Inflammatory macrophage (primary cell): ENCODE data around the gene C3orf18.

ENCODE experiments used
- DNase-seq, 2 donors: peaks; one replicate each; pipeline ENCODE4 v3.0.0-alpha.2; 2020 to 2022
- total RNA-seq, 18 experiments: gene quantifications; one replicate each; lab custom pipeline; 2026; ENCODE audit warnings: mixed read lengths in 6 of 18, inconsistent platforms in 2 of 18; lab: John Stamatoyannopoulos, UW

The C3orf18 gene
- total RNA-seq: 0.77 to 14.6 (median 7.0) reads per million in 18 experiments

DNA sequence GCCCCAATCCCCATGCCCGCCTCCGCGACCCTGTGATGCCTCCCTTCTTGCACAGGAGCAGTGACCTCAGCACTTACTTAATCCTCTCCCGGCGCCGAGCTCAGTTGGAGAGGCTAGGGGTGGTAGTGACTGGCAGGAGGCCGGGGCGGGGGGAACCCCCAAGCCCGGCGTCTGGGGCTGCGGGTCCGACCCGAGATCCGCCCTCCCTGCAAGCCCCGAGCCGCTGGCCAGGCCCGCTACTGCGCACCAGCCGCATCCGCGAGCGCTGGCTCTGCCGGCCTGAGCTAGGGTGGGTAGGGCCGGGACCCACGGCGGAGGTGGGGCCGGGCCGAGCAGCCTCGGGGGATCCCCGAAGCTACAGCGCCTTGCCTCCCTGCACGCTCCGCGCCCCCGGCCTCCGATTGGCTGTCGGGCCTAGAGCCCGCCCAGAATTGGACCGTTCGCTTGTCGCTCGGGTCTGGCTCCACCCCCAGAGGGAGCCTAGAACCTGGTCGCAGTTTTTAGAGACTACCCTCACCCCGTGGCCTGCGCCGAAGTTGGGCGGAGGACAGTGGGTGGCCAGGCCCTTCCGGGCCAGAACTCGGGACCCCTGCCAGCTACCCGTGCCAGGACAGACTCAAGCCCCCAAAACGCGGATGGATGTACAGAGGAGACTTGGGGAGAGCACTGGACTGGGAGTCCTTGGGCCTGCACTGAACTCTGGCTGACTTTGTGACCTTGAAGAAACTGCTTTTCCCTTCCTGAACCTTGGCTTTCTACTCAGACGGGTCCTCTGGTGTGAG is at the start of gene C3orf18:
TSS of gene C3orf18 (minus strand) at position 362 of the 782 bp plus-strand sequence. CDS start 2,048 bp downstream, outside the sequence.
- peak; percentile 93 to 96 for DNase-seq

DNA sequence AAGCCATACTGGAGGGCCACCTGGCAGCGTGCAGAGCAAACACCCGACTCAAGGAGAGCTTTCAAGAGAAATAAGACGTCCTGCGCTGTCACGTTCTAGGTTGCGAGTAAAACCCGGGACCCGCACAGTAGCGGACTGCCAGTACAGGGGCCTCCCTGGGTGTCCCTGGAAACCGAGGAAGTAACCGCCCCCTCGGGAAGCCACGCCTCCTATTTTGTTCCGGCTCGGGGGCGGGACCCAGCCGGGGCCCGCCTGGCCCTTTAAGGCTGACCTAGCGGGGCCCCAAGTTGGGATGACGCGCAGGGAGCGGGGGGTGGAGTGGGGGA is 49.2 kb upstream of the C3orf18 start:
- peak; percentile 95 to 96 for DNase-seq

GRCh38 chr3:50616003-50616769 is 48.6 kb upstream of the C3orf18 start:
- DNase-seq: peak; percentile 81 to 82

DNA sequence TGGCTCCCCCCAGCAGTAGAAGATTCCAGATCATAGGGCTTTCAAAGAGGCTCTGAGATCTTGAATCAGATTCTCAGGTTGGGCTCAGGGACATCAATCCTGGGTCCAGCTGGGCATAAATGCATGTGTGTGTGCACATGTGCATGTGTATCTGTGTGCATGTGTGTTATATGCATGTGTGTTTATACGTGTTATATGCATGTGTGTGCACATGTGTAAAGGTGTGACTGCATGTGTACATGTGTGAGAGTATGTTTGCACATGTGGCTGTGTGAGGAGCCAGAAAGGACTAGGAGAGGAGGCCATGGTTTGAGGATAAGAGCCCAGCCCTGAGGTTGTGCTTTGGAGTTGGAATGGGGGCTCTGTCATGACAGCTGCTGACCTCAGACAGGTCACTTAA is 47.6 kb upstream of the C3orf18 start:
- no peak for DNase-seq

DNA sequence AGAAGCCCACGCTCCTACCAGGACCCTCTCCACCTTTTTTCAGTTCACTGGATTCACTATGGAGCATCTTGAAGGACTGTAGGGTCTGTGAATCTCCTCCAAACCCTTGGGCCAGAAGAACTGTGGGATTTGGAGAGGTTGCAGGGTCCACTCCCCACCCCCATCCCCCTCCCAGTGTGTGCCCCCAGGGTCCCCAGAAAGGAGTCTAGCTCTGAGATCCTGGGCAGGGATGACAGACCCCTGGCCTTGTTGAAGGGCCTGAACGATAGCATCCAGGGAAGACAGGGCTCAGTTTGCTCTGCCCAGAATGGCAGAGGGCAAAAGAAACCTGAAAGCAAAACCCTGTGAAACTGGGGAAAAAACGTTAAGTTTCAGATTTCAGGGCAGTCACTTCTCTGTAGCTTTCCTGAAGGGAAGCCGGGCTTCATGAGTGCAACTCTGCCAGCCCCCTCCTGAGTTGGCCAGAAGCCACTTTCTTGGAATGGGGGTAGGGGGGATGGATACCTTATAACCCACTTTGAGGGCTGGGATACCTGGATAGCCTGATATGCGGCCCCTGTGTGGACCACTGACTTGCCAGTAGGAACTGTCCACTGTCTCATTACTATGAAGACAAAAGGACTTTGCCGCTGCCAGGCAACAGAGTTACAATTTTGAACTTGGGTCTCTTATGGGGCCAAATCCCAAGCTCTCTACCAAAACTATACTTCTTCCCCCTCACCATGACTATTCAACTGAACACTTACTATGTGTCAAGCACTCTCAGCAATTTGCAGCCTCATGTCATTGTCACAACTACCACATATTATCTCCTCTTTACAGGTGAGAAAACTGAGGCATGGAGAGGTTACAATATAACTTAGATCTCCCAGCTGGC is 45.7 kb upstream of the C3orf18 start:
- no peak for DNase-seq

DNA sequence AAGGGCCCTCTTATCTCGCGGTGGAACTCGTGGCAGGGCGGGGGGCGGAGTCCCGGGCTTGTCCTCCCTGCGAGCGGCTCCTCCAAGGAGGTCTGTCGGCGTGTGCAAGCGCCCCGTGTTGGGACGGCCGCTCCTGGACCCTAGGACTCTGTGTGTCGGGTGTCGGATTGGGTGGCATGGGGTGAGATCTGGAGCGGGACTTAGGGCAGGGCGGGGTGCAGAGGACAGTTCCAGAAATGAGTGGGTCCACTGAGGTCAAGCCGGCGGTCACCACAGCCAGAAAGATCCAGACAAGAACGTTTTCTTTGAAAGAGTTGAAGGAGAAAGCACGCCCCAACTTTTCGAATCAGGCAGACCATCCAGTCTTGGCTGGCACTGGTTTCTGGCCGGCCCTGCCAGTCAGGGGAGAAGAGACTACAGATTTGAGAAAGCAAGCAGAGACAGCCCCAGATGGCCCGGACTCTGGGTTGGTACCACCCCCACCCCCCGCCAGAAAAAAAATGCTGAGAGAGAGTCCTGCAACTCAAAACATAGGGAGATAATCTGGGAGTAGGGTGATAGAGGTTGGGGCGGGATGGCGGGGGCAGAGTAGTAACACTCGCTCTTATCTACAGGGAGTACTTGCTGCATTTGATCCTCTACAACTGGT is 44.8 kb upstream of the C3orf18 start:
- no peak for DNase-seq

DNA sequence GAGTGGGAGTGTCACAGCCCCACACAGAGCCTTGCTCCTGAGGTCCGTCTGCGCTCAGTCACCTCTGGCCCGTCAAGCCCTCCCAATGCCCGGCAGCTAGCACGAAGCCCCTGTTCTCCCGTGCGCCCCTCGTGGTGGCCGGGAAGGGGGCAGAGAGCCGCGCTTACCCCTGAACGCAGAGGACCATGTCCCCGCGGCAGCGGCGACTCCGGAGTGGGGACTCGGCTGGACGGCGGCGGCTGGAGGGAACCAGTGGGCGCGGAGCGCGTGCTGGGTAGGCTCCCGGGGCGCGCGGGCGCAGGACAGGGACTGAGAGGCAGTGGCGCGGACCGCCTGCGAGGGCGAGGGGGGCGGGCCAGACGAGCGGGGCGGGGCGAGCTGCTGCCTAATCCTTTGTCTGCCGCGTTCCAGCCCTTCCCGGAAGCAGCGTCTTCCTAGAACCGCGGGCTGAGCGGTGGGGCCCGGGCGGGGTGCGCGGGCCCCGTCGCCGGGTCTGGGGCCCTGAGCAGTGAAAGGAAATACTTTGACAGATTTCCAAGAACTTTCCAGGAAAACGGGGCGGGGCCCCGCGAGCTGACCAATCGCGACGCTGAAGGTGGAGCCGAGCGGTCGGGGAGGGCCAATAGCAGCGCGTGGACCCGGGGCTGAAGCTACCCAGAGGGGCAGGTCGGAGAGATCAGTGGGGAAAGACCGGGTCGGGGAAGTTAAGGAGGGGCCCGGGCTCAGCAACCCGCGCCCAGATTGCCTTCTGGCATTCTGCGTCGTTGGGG is 44.1 kb upstream of the C3orf18 start, which contains the start of gene CISH:
TSS of gene CISH (minus strand) at position 311 of the 770 bp plus-strand sequence. CDS start at position 187, 124 bp downstream.
- peak; percentile 100 for DNase-seq

DNA sequence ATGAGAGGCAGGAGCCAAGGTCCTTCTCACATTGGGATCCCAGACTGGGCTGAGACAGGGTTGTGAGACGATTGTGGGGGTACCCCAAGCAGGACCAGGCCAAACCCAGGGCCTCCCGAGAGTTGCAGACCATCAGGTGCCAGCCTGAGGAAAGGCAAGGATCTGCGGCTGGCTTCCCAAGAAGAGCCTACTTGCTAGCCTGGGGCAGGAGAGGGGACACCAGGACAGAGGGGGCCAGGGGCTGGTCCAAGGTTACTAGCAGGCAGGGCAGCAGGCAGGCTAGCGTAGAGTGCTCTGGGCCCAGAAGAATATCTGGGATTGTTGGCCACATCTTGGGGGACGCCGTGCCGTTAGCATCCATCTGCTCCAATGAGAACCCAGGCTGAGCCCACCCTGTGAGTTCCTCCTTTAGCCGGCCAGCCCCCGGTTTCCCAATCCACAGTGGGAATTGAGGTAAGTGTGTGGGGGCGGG is 43.5 kb upstream of the C3orf18 start:
- DNase-seq: peak in 1 of 2 donors; percentile 84

GRCh38 chr3:50610181-50610971 is 42.8 kb upstream of the C3orf18 start:
- DNase-seq: no peak

DNA sequence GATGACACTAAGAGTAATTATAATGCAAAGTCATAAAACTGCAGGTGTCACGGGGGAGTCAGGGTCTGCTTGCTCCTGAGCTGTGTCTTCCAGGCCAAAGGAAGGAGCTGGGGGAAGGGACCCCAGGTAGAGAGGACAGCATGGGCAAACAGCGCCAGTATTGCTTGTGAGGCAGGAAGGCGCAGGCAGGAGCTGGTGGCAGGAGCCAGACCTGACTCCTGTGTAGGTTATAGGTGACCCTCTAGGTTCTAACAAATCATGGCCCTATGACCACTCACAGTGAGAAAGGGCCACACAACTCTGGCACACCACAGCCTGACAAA is 42.2 kb upstream of the C3orf18 start:
- no peak for DNase-seq

GRCh38 chr3:50609071-50609762 is 41.7 kb upstream of the C3orf18 start:
- peak; percentile 65 to 69 for DNase-seq

- no peak for DNase-seq
Observed at GRCh38 chr3:50608278-50608677, 40.7 kb upstream of the C3orf18 start.

DNA sequence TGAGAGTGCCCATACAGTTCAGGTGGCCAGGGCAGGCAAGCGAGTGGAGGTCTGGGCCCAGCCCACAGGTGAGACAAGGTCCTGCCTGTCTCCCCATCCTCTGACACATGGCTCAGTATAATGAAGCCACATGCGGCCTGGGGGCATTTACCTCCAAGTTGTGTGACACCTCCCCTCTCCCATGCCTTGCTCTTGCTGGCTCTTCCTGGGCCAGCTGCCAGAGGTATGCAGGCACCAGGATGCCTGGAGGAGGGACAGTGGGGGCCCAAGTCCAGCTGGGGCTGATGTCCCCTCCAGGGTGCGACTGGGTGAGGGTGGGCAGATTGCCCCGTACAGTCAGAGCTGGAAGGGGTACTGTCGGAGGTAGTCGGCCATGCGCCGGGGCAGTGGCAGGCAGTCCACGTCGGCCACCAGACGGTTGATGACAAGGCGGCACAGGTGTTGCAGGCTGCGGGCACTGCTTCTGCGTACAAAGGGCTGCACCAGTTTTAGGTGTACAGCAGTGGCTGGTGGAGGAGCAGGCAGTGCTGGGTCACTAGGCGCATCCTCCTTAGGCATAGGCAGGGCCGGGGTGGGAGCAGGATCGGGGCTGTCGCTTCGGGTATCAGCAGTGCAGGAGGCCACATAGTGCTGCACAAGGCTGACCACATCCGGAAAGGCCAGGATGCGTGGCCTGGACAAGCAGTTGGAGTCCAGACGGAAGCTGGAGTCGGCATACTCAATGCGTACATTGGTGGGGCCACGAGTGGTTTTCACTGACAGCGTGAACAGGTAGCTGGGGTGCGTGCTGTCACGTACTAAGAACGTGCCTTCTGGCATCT is 39.9 kb upstream of the C3orf18 start:
- DNase-seq: no peak

DNA sequence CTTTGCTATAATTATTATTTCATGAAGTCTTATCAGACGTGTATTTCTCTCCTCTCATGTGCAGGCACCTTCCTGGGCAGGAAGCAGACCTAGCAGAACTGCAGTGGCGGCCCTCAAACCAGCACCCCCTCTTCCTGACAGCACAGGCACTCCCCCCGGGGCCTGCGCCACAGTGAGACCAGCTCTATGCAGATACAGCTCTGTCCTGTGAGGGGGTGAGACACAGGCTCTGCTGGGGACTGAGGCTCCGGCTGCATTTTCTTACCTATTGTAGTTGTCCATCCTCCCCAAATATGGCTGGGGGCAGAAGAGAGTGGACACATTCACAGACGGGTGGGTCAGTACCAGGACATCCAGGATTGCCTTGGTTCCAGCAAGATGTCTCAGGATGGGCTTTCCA is 39.0 kb upstream of the C3orf18 start:
- DNase-seq: no peak

DNA sequence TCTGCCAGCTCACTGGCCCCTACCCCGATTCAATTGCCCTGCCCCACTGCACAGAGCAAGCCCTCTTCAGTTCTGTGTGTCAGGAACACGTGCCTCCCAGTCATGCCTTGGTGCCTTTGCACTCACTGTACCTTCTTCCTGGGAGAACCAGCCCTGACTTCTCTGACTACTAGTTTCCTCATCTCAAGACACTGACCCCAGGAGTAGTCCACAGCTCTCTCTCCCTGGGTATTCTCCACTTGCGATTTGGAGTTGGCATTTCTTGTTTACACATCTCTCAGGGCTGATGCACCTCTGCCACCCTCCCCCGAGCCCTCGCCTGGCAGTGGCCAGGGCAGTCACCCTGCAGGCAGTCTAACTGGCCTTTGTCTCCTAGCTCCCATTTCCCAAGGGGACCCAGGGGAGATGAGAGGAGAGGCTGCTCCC is 38.4 kb upstream of the C3orf18 start:
- peak; percentile 66 to 76 for DNase-seq

- peak; percentile 56 to 65 for DNase-seq
Observed at GRCh38 chr3:50604628-50605588, 37.4 kb upstream of the C3orf18 start.

GRCh38 chr3:50604110-50604621 is 36.6 kb upstream of the C3orf18 start:
- DNase-seq: no peak
